GM23338 (cell line): ENCODE results near the gene DNAH8. TPM values are rescaled to one million over a fixed set of nuclear protein-coding genes. Genes with fewer than 3 reads are reported as not detected.

Source experiments
- ATAC-seq: fragments of 200-7000 bp; cut with Tn5 transposase; 3 replicates; pipeline ENCODE4 v1.9.1; 2020
- DNase-seq: peaks from one replicate; pipeline ENCODE4 v3.0.0-alpha.2; 2015; ENCODE audit warnings: low spot score
- H2AFZ ChIP-seq: fragments of 200-600 bp; sonication (generic); 2 replicates; pipeline ENCODE4 v1.8.0; 2016; ENCODE audit warnings: antibody characterized with exemption, mild to moderate bottlenecking, moderate library complexity
- H3F3A ChIP-seq: fragments of 200-600 bp; sonication (generic); replicated peaks from 2 replicates; pipeline ENCODE4 v1.8.0; 2017; ENCODE audit warnings: antibody characterized with exemption, mixed run types, low read depth
- H3K27ac ChIP-seq: fragments of 200-600 bp; sonication (generic); 2 replicates; pipeline ENCODE4 v1.6.1; 2016; ENCODE audit warnings: low read depth
- H3K27me3 ChIP-seq: fragments of 200-600 bp; sonication (generic); 2 replicates; pipeline ENCODE4 v1.8.0; 2016; ENCODE audit warnings: mild to moderate bottlenecking, mixed run types, moderate library complexity; ENCODE audit not compliant: insufficient read depth
- H3K36me3 ChIP-seq: fragments of 200-600 bp; sonication (generic); 2 replicates; pipeline ENCODE4 v1.8.0; 2016; ENCODE audit warnings: mild to moderate bottlenecking; ENCODE audit not compliant: insufficient read depth
- H3K4me1 ChIP-seq: fragments of 200-600 bp; sonication (generic); 2 replicates; pipeline ENCODE4 v1.8.0; 2016; ENCODE audit warnings: mild to moderate bottlenecking, moderate library complexity; ENCODE audit not compliant: insufficient read depth
- H3K4me2 ChIP-seq: fragments of 200-600 bp; sonication (generic); 2 replicates; pipeline ENCODE4 v1.7.1; 2017; ENCODE audit warnings: mixed run types
- H3K4me3 ChIP-seq: fragments of 200-600 bp; sonication (generic); 2 replicates; pipeline ENCODE4 v1.6.1; 2016; ENCODE audit warnings: mixed run types
- H3K79me2 ChIP-seq: fragments of 200-600 bp; sonication (generic); replicated peaks from 2 replicates; pipeline ENCODE4 v1.8.0; 2017; ENCODE audit warnings: mild to moderate bottlenecking; ENCODE audit not compliant: insufficient read depth
- H3K9me2 ChIP-seq: fragments of 200-600 bp; sonication (generic); 2 replicates; pipeline ENCODE4 v1.8.0; 2017; ENCODE audit not compliant: insufficient read depth
- H4K20me1 ChIP-seq: fragments of 200-600 bp; sonication (generic); replicated peaks from 2 replicates; pipeline ENCODE4 v1.8.0; 2017; ENCODE audit warnings: mild to moderate bottlenecking; ENCODE audit not compliant: insufficient read depth
- H3K27ac Mint-ChIP-seq: 2 replicates; pipeline ENCODE4 v1.8.0; 2020; ENCODE audit warnings: inconsistent platforms, mild to moderate bottlenecking, moderate library complexity, mixed read lengths
- H3K27me3 Mint-ChIP-seq: 3 replicates; pipeline ENCODE4 v1.8.0; 2022; ENCODE audit warnings: low read depth, mild to moderate bottlenecking, moderate library complexity, mixed read lengths, inconsistent platforms; ENCODE audit not compliant: insufficient read depth, poor library complexity
- H3K36me3 Mint-ChIP-seq: 3 replicates; pipeline ENCODE4 v1.8.0; 2021; ENCODE audit warnings: low read depth, mild to moderate bottlenecking, inconsistent platforms, moderate library complexity, mixed read lengths
- H3K4me1 Mint-ChIP-seq: 3 replicates; pipeline ENCODE4 v1.8.0; 2020; ENCODE audit warnings: mild to moderate bottlenecking, inconsistent platforms, mixed read lengths
- H3K4me3 Mint-ChIP-seq: 3 replicates; pipeline ENCODE4 v1.8.0; 2021; ENCODE audit warnings: moderate library complexity, mild to moderate bottlenecking, inconsistent platforms, mixed read lengths
- H3K9me3 Mint-ChIP-seq: 3 replicates; pipeline ENCODE4 v1.8.0; 2020; ENCODE audit warnings: moderate library complexity, mild to moderate bottlenecking, inconsistent platforms, mixed read lengths
- CREB1 ChIP-seq: fragments of 250-450 bp; sonication (Bioruptor Pico); IDR thresholded peaks from 2 replicates; pipeline ENCODE4 v1.5.0; 2020; ENCODE audit warnings: low read depth, mild to moderate bottlenecking, moderate library complexity
- CTCF ChIP-seq, 2 experiments: fragments of 200-600 bp in 1 of 2; sonication (generic) in 1 of 2; conservative IDR thresholded peaks; 2 replicates each; pipeline versions ENCODE4 v1.5.1 to v1.6.1; 2016 to 2017; ENCODE audit warnings: antibody characterized with exemption in 2 of 2, low read depth in 2 of 2, mild to moderate bottlenecking in 2 of 2, moderate library complexity in 1 of 2
- ETS1 ChIP-seq: IDR thresholded peaks from 2 replicates; pipeline ENCODE4 v1.6.1; 2016; ENCODE audit warnings: antibody characterized with exemption
- EZH2 ChIP-seq: fragments of 200-600 bp; sonication (generic); IDR thresholded peaks from one replicate; pipeline ENCODE4 v1.8.0; 2017; ENCODE audit warnings: antibody characterized with exemption, mild to moderate bottlenecking, low read depth; ENCODE audit not compliant: unreplicated experiment
- EZH2phosphoT487 ChIP-seq: fragments of 200-600 bp; sonication (generic); IDR thresholded peaks from one replicate; pipeline ENCODE4 v1.8.1; 2018; ENCODE audit warnings: antibody characterized with exemption; ENCODE audit not compliant: unreplicated experiment
- JUNB ChIP-seq: IDR thresholded peaks from one replicate; pipeline ENCODE4 v1.6.1; 2016; ENCODE audit warnings: antibody characterized with exemption; ENCODE audit not compliant: unreplicated experiment
- NANOG ChIP-seq: IDR thresholded peaks from 2 replicates; pipeline ENCODE4 v1.6.1; 2016; ENCODE audit warnings: antibody characterized with exemption, borderline replicate concordance
- REST ChIP-seq: IDR thresholded peaks from one replicate; pipeline ENCODE4 v1.6.1; 2018; ENCODE audit warnings: antibody characterized with exemption; ENCODE audit not compliant: unreplicated experiment
- STAT1 ChIP-seq: IDR thresholded peaks from one replicate; pipeline ENCODE4 v1.6.1; 2016; ENCODE audit warnings: antibody characterized with exemption; ENCODE audit not compliant: unreplicated experiment
- ZNF114 ChIP-seq: fragments of 250-450 bp; sonication (Bioruptor Pico); IDR thresholded peaks from 2 replicates; pipeline ENCODE4 v1.5.0; 2020; ENCODE audit warnings: mild to moderate bottlenecking, moderate library complexity
- ZNF331 ChIP-seq: fragments of 250-450 bp; sonication (Bioruptor Pico); IDR thresholded peaks from 2 replicates; pipeline ENCODE4 v1.5.0; 2020; ENCODE audit warnings: low read depth, mild to moderate bottlenecking, moderate library complexity
- polyA plus RNA-seq: library from polyadenylated mRNA; unstranded; fragments of >200 nt; fragmentation: Nextera tagmentation; extraction: Ambion mirVana; gene quantifications from 2 replicates; pipeline ENCODE4 v1.2.1, GENCODE V29; 2016
- total RNA-seq: library from RNA; depleted of rRNA; stranded (reverse); fragments of >200 nt; shearing (Covaris generic); gene quantifications from 2 replicates; pipeline ENCODE4 v1.2.3, GENCODE V29; 2014
- TF ChIP-seq, protein P1 (sequence below): fragments of 250-450 bp; sonication (Bioruptor Pico); IDR thresholded peaks from 2 replicates; pipeline ENCODE4 v1.5.0; 2020; ENCODE audit warnings: mild to moderate bottlenecking, moderate library complexity

The DNAH8 gene
- total and polyA plus RNA-seq, 2 experiments from 2014 or later, result 0.02 TPM; not detected in 1

DNA sequence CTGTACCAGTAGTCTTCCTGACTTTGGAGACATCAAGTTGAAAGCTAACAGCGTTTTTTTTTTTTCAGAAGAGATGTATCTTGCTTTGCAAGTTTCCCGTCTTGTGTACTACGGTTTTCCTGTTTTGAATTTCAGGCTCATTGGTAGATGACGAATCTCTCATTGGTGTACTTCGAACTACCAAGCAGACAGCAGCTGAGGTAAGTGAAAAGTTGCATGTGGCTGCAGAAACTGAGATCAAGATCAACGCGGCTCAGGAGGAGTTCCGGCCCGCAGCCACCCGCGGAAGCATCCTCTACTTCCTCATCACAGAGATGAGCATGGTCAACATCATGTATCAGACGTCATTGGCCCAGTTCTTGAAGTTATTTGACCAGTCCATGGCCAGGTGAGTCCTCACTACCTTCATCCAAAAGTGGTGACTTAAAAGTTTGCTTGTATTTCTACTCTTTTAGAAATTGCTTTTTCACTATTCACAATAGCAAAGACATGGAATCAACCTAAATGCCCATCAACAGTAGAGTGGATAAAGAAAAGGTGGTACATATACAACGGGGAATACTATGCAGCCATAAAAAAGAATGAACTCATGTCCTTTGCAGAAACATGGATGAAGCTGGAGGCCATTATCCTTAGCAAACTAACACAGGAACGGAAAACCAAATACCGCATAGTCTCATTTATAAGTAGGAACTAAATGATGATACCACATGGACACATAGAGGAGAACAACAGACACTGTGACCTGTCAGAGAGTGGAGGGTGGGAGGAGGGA, 222.9 kb downstream of the DNAH8 start:
- TF ChIP-seq NANOG (no peak), CREB1 (no peak), ZNF114 (CRISPR knock-in tag) (no peak), JUNB (no peak), STAT1 (no peak), EZH2 (no peak), ZNF331 (CRISPR knock-in tag) (no peak), CTCF (conservative IDR thresholded peaks at IDR 0.05; ENCODE audit: low read depth in 2 of 2) (no peak), REST (no peak), EZH2phosphoT487 (no peak), ETS1 (no peak)
- TF ChIP-seq, protein P1, sequence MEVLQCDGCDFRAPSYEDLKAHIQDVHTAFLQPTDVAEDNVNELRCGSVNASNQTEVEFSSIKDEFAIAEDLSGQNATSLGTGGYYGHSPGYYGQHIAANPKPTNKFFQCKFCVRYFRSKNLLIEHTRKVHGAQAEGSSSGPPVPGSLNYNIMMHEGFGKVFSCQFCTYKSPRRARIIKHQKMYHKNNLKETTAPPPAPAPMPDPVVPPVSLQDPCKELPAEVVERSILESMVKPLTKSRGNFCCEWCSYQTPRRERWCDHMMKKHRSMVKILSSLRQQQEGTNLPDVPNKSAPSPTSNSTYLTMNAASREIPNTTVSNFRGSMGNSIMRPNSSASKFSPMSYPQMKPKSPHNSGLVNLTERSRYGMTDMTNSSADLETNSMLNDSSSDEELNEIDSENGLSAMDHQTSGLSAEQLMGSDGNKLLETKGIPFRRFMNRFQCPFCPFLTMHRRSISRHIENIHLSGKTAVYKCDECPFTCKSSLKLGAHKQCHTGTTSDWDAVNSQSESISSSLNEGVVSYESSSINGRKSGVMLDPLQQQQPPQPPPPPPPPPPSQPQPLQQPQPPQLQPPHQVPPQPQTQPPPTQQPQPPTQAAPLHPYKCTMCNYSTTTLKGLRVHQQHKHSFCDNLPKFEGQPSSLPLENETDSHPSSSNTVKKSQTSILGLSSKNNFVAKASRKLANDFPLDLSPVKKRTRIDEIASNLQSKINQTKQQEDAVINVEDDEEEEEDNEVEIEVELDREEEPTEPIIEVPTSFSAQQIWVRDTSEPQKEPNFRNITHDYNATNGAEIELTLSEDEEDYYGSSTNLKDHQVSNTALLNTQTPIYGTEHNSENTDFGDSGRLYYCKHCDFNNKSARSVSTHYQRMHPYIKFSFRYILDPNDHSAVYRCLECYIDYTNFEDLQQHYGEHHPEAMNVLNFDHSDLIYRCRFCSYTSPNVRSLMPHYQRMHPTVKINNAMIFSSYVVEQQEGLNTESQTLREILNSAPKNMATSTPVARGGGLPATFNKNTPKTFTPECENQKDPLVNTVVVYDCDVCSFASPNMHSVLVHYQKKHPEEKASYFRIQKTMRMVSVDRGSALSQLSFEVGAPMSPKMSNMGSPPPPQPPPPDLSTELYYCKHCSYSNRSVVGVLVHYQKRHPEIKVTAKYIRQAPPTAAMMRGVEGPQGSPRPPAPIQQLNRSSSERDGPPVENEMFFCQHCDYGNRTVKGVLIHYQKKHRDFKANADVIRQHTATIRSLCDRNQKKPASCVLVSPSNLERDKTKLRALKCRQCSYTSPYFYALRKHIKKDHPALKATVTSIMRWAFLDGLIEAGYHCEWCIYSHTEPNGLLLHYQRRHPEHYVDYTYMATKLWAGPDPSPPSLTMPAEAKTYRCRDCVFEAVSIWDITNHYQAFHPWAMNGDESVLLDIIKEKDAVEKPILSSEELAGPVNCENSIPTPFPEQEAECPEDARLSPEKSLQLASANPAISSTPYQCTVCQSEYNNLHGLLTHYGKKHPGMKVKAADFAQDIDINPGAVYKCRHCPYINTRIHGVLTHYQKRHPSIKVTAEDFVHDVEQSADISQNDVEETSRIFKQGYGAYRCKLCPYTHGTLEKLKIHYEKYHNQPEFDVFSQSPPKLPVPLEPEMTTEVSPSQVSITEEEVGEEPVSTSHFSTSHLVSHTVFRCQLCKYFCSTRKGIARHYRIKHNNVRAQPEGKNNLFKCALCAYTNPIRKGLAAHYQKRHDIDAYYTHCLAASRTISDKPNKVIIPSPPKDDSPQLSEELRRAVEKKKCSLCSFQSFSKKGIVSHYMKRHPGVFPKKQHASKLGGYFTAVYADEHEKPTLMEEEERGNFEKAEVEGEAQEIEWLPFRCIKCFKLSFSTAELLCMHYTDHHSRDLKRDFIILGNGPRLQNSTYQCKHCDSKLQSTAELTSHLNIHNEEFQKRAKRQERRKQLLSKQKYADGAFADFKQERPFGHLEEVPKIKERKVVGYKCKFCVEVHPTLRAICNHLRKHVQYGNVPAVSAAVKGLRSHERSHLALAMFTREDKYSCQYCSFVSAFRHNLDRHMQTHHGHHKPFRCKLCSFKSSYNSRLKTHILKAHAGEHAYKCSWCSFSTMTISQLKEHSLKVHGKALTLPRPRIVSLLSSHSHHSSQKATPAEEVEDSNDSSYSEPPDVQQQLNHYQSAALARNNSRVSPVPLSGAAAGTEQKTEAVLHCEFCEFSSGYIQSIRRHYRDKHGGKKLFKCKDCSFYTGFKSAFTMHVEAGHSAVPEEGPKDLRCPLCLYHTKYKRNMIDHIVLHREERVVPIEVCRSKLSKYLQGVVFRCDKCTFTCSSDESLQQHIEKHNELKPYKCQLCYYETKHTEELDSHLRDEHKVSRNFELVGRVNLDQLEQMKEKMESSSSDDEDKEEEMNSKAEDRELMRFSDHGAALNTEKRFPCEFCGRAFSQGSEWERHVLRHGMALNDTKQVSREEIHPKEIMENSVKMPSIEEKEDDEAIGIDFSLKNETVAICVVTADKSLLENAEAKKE, result no peak
- Histone ChIP-seq H3K4me1 (no peaks in the 10 kb centered on the region), H3K27ac (no peak overlapping the region), H3K36me3 (no peaks in the 10 kb centered on the region), H4K20me1 (no peaks in the 10 kb centered on the region), H2AFZ (no peak overlapping the region), H3F3A (no peaks in the 10 kb centered on the region), H3K4me2 (no peak overlapping the region), H3K79me2 (no peaks in the 10 kb centered on the region), H3K27me3 (no peaks in the 10 kb centered on the region), H3K9me2 (no peaks in the 10 kb centered on the region), H3K4me3 (no peak overlapping the region)
- Mint-ChIP-seq H3K27me3 (no peaks in the 10 kb centered on the region), H3K27ac (no peak overlapping the region), H3K4me1 (0 out of 3 replicates have a peak, but pooled peaks cover 3% of the 10 kb centered on the region), H3K36me3 (no peaks in the 10 kb centered on the region), H3K9me3 (no peaks in the 10 kb centered on the region), H3K4me3 (no peak overlapping the region)
- DNase-seq (no peak), ATAC-seq (no peak)
